ENCODE results near the gene GPR31.

GPR31 gene

DNA sequence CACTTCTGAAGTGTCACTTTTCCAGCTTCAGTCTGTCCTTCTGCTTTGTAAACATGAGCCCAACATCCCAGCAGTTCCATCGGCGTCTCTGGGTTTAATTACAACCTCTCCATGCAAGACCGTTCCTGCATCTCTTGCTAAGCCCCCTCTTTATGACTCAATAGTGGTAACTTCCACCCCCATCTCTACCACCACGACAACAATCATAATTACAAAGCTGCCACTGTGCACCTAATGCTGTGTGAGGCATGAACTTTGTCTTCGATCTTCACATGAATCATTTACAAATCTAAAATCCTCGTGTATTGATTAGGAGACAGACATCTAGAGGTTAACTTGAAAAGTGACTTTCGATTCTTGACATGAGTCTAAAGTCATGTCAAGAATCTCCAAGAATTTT lies 39.8 kb downstream of the GPR31 start:
- TF ChIP-seq TAF1 (IDR thresholded peaks at IDR 0.05; ENCODE audit: low read depth) (no peak), TEAD4 (IDR thresholded peaks at IDR 0.05) (no peak), EP300 (IDR thresholded peaks at IDR 0.05; ENCODE audit: borderline replicate concordance) (no peak), YY1 (IDR thresholded peaks at IDR 0.05; ENCODE audit: low read depth) (no peak), CEBPB (IDR thresholded peaks at IDR 0.05) (no peak), FOXM1 (IDR thresholded peaks at IDR 0.05; ENCODE audit: borderline replicate concordance, low read depth) (no peak), NFIC (IDR thresholded peaks at IDR 0.05) (no peak), RAD21 (IDR thresholded peaks at IDR 0.05; ENCODE audit: low read depth) (no peak), TCF12 (IDR thresholded peaks at IDR 0.05; ENCODE audit: low read depth) (no peak), EGR1 (IDR thresholded peaks at IDR 0.05) (no peak), CREB1 (IDR thresholded peaks at IDR 0.05; ENCODE audit: low read depth) (no peak), ZBTB7A (IDR thresholded peaks at IDR 0.05; ENCODE audit: low read depth) (no peak)
- TF ChIP-seq, protein P1, sequence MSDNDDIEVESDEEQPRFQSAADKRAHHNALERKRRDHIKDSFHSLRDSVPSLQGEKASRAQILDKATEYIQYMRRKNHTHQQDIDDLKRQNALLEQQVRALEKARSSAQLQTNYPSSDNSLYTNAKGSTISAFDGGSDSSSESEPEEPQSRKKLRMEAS (IDR thresholded peaks at IDR 0.05): no peak
- TF ChIP-seq, protein P2, sequence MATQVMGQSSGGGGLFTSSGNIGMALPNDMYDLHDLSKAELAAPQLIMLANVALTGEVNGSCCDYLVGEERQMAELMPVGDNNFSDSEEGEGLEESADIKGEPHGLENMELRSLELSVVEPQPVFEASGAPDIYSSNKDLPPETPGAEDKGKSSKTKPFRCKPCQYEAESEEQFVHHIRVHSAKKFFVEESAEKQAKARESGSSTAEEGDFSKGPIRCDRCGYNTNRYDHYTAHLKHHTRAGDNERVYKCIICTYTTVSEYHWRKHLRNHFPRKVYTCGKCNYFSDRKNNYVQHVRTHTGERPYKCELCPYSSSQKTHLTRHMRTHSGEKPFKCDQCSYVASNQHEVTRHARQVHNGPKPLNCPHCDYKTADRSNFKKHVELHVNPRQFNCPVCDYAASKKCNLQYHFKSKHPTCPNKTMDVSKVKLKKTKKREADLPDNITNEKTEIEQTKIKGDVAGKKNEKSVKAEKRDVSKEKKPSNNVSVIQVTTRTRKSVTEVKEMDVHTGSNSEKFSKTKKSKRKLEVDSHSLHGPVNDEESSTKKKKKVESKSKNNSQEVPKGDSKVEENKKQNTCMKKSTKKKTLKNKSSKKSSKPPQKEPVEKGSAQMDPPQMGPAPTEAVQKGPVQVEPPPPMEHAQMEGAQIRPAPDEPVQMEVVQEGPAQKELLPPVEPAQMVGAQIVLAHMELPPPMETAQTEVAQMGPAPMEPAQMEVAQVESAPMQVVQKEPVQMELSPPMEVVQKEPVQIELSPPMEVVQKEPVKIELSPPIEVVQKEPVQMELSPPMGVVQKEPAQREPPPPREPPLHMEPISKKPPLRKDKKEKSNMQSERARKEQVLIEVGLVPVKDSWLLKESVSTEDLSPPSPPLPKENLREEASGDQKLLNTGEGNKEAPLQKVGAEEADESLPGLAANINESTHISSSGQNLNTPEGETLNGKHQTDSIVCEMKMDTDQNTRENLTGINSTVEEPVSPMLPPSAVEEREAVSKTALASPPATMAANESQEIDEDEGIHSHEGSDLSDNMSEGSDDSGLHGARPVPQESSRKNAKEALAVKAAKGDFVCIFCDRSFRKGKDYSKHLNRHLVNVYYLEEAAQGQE (IDR thresholded peaks at IDR 0.05; ENCODE audit: low read depth): no peak
- TF ChIP-seq, protein P3, sequence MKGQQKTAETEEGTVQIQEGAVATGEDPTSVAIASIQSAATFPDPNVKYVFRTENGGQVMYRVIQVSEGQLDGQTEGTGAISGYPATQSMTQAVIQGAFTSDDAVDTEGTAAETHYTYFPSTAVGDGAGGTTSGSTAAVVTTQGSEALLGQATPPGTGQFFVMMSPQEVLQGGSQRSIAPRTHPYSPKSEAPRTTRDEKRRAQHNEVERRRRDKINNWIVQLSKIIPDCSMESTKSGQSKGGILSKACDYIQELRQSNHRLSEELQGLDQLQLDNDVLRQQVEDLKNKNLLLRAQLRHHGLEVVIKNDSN (IDR thresholded peaks at IDR 0.05): no peak

DNA sequence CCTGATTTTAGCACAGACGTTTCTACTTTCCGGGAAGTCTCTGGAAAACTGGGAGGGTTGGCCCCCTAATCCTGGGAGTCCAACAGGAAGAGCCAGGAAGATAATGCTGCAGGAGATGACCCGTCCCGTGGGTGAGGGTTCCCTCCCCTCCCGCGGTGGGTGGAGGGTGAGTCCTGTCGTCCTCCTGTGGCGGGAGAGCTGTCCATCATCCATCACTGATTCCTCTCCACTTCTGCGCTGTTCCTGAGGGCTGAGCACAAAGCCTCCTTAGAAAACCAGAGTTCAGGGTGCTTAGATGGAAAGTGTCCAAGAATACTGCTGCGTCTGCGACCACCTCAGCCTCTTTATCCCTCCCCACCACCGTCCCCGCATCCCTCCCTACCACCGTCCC lies 40.9 kb downstream of the GPR31 start:
- no peak for TF ChIP-seq YY1 (IDR thresholded peaks at IDR 0.05; ENCODE audit: low read depth)
- no peak for TF ChIP-seq EP300 (IDR thresholded peaks at IDR 0.05; ENCODE audit: borderline replicate concordance)
- TF ChIP-seq CEBPB (IDR thresholded peaks at IDR 0.05): no peak
- TF ChIP-seq ZBTB7A (IDR thresholded peaks at IDR 0.05; ENCODE audit: low read depth): no peak
- TF ChIP-seq TAF1 (IDR thresholded peaks at IDR 0.05; ENCODE audit: low read depth): no peak
- no peak for TF ChIP-seq TEAD4 (IDR thresholded peaks at IDR 0.05)
- TF ChIP-seq NFIC (IDR thresholded peaks at IDR 0.05): no peak
- TF ChIP-seq, protein P2 (IDR thresholded peaks at IDR 0.05; ENCODE audit: low read depth): no peak
- TF ChIP-seq, protein P3 (IDR thresholded peaks at IDR 0.05): no peak
- no peak for TF ChIP-seq CREB1 (IDR thresholded peaks at IDR 0.05; ENCODE audit: low read depth)

DNA sequence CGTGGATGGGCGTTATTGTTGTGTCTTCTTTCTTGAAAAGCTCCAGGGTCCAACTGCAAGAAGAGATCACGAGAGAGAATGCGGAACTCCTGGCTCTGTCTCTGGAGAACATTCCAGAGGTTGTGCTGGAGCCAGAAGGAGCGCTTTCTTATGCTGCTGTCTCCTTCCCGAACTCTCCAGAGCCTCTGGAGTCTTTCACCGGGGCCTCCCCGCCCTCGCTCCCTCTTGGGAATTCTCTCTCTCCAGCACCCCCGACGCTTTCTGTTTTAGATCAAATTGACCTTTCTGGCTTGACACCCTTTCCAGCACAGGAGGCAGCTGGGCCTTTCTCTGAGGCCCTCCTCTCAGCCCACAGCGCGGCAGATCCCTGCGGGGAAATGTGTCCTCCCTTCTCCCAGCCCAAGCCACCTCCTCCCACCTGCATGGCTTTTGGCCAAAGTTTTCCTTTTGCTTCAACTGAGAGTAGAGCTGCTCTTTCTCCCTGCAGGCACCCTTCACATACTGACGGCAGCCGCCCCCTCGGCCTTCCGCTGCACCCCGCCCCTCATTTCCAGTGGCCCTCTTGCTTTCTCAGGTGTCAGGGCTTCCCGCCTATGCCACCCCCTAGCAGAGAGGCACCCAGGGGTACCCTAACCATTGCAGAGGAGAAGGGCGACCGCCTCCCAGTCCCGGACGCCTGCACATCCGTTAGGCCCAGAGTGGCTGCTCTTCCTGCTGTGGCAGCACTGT lies 41.5 kb downstream of the GPR31 start:
- TF ChIP-seq, protein P3 (IDR thresholded peaks at IDR 0.05): no peak
- TF ChIP-seq CEBPB (IDR thresholded peaks at IDR 0.05) (no peak), FOXM1 (IDR thresholded peaks at IDR 0.05; ENCODE audit: borderline replicate concordance, low read depth) (no peak), EP300 (IDR thresholded peaks at IDR 0.05; ENCODE audit: borderline replicate concordance) (no peak), YY1 (IDR thresholded peaks at IDR 0.05; ENCODE audit: low read depth) (no peak), CREB1 (IDR thresholded peaks at IDR 0.05; ENCODE audit: low read depth) (no peak), ZBTB7A (IDR thresholded peaks at IDR 0.05; ENCODE audit: low read depth) (no peak), RAD21 (IDR thresholded peaks at IDR 0.05; ENCODE audit: low read depth) (no peak), TCF12 (IDR thresholded peaks at IDR 0.05; ENCODE audit: low read depth) (no peak)

DNA sequence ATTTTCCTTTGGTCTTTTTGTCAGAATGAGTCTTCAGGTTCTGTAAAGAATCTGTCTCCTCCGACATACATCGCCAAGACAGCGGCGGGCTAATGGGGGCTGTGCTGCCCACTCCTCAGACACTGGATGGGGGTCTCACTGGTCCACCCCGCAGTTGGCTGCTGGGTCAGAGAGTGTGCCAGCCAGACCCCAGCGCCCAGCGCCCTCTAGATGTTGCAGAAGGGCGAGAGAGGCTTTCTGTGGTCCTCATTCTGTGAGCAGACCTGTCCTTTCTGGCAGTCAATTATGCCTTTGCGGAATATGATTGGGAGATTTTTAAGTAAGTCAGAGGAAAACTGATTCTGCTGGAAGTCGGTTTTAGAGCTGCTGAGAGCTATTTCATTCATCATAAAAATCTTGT lies 42.7 kb downstream of the GPR31 start:
- TF ChIP-seq TEAD4 (IDR thresholded peaks at IDR 0.05): no peak
- no peak for TF ChIP-seq CEBPB (IDR thresholded peaks at IDR 0.05)
- no peak for TF ChIP-seq TCF12 (IDR thresholded peaks at IDR 0.05; ENCODE audit: low read depth)
- TF ChIP-seq YY1 (IDR thresholded peaks at IDR 0.05; ENCODE audit: low read depth): no peak
- TF ChIP-seq, protein P1 (IDR thresholded peaks at IDR 0.05): no peak
- no peak for TF ChIP-seq FOXM1 (IDR thresholded peaks at IDR 0.05; ENCODE audit: borderline replicate concordance, low read depth)
- TF ChIP-seq TAF1 (IDR thresholded peaks at IDR 0.05; ENCODE audit: low read depth): no peak
- TF ChIP-seq ZBTB7A (IDR thresholded peaks at IDR 0.05; ENCODE audit: low read depth): no peak
- TF ChIP-seq, protein P3 (IDR thresholded peaks at IDR 0.05): no peak
- no peak for TF ChIP-seq NFIC (IDR thresholded peaks at IDR 0.05)
- no peak for TF ChIP-seq RAD21 (IDR thresholded peaks at IDR 0.05; ENCODE audit: low read depth)
- no peak for TF ChIP-seq EP300 (IDR thresholded peaks at IDR 0.05; ENCODE audit: borderline replicate concordance)
- TF ChIP-seq CREB1 (IDR thresholded peaks at IDR 0.05; ENCODE audit: low read depth): no peak
- no peak for TF ChIP-seq EGR1 (IDR thresholded peaks at IDR 0.05)
- TF ChIP-seq, protein P2 (IDR thresholded peaks at IDR 0.05; ENCODE audit: low read depth): no peak
